OCI-M1 (cell line): ENCODE data around the gene TMEM221.

Experiments
- DNase-seq: peaks from one replicate; lab custom pipeline; 2025; lab: John Stamatoyannopoulos, UW

Gene TMEM221

DNA sequence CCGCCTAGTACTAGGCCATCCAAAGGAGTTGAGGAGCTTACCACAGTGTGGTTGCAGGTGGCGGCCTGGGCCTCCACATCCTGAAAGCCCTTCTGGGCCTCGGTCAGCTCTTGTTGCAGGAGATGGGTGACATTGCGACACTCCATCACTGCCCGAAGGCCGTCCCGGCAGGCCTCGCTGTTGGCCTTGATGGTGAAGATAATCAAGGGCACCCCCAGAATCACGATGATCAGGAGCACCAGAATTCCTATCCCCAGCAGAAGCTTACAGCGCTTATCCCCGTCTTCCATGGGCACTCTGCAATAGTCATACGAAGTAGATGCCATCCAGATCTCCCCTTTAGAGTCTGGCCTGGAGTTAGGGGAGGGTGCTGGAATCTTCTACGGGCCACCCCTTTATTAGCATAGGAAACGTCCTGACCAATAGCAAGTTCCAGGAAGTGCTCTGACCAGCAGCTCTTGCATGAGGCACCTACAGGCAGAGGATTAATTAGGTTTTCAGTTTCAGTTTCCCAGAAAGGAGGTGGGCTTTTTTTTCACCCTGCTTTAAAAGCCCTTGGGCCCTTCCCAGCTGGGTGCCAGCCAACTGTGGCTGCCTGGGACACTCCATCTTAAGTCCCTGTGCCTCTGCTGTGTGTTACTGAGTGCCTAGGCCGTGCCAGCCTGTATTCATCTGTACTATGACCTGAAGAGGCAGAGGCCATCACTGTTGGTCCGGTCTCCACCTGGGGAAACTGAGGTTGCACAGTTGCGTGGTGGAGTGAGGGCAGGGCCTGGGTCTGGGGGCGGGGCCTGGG lies 43.0 kb downstream of the TMEM221 start, which contains the start of gene BST2:
Gene BST2, minus strand, starts transcription at position 381 of the 796 bp plus-strand sequence. Its CDS starts 55 bp downstream, at position 326.
- peak; percentile 95 for DNase-seq

GRCh38 chr19:17404621-17405249 lies 43.7 kb downstream of the TMEM221 start:
- peak; percentile 43 for DNase-seq

- DNase-seq = peak; percentile 40
Measured at GRCh38 chr19:17404015-17404414, 44.5 kb downstream of the TMEM221 start.

DNA sequence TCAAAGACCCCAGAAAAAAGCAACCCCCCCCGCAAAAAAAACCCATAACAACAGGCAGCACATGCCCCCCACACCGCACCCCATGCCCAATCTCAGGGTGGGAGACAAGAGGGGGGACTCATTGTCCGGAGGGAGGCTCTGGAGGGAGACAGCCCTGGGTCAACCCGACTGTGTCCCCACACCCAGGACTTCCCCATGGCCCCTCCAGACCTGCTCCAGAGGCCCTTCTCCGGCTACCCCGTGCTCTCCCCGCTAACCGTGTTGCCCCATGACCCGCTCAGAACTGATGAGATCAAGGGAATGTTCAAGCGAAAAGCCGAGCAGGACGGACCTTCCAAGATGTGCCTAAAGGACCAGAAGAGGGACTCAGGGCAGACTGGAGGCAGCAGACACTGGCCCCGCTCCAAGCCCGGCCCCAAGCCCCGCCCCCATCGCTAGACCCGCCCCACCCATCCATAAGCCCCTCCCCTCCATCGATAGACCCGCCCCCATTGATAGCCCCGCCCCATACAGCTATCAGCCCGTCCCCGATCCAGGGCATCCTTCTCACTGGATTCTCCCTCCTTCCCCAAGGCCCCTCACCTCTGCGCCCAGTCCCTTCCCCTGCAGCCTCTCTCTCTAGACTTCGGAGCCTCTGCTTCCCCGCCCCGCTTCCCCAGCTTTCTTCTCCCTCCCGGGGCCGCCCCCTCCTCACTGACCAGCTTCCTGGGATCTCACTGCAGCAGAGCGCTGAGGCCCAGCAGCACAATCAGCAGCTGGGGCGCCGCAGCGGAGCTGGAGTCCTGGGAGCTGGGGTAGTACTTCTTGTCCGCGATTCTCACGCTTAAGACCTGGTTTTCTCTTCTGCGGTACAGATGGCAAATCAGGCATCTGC lies 45.2 kb downstream of the TMEM221 start:
- DNase-seq = peak; percentile 73

GRCh38 chr19:17401628-17402027 lies 46.8 kb downstream of the TMEM221 start:
- no peak for DNase-seq

DNA sequence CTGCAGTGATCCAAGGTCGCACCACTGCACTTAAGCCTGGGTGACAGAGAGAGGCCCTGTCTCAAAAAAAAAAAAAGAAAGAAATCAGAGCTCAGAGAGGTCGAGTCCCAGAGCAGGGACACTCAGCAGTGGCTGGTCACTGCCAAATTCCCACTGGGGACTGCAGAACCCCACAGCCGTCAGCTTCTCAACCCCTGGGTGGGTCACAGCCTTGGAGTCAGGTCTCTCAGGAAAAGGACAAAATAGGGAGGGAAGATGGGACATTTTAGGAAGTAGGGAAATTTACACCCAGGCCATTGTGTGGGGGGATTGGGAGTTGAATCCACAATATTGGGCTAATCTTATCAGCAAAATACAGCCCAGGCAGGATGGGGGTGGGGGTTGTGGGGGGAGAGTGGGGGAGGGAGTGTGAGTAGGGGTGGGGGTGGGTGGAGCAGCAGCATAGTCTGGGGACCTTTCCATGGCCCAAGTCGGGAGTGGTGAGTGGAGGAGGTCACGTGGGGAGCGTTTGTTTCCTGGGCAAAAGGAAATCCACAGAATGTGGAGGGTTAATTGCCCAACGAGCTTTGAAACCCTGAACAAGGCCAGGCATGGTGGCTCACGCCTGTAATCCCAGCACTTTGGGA lies 49.5 kb downstream of the TMEM221 start:
- DNase-seq = peak; percentile 12

DNA sequence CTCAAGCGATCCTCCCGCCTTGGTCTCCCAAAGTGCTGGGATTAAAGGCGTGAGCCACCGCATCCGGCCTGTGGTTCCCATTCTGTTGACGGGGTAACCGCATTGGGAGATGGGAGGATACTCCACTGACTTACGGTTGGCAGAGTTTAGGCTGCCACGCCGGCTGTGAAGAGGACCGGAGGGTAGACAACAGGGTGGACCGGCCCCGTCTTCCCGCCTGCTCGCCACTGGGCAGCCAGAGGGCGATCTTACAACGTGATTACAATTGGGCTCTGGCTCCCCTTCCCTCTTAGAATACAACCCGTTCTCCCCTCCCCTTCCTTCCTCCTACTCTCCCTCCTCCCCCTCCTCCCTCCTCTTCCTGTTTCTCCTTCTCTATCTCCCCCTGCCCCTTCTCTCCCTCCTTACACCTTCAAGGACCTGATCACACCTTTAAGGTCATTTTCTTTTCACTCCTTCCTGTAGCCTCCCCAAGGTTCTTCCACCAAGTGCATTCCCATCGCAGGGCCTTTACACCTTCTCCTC lies 53.5 kb downstream of the TMEM221 start:
- peak; percentile 91 for DNase-seq

DNA sequence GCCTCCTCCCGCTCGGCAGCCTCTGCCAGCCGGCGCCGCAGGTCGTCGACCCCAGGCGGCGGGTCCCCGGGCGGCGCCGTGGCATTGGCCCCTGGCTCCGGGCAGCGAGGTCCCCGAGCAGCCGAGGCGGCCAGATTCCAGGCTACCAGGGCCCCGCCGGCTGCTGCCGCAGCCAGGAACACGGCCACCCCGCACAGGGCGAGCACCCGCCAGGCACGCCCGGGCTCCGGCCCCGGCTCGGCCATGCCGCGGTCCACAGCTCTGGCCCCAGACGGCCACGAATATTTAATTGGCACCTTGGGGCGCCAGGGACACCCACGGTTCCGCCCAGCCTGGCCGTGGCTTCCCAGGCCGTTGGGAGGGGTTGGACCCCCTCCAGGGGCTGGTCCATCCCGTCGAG lies 54.6 kb downstream of the TMEM221 start, which contains the start of gene CCDC194:
Gene CCDC194, minus strand, starts transcription at position 283 of the 400 bp plus-strand sequence. Its CDS starts 38 bp downstream, at position 245.
- no peak for DNase-seq

- peak; percentile 75 for DNase-seq
Measured at GRCh38 chr19:17393002-17393401, 55.5 kb downstream of the TMEM221 start.

DNA sequence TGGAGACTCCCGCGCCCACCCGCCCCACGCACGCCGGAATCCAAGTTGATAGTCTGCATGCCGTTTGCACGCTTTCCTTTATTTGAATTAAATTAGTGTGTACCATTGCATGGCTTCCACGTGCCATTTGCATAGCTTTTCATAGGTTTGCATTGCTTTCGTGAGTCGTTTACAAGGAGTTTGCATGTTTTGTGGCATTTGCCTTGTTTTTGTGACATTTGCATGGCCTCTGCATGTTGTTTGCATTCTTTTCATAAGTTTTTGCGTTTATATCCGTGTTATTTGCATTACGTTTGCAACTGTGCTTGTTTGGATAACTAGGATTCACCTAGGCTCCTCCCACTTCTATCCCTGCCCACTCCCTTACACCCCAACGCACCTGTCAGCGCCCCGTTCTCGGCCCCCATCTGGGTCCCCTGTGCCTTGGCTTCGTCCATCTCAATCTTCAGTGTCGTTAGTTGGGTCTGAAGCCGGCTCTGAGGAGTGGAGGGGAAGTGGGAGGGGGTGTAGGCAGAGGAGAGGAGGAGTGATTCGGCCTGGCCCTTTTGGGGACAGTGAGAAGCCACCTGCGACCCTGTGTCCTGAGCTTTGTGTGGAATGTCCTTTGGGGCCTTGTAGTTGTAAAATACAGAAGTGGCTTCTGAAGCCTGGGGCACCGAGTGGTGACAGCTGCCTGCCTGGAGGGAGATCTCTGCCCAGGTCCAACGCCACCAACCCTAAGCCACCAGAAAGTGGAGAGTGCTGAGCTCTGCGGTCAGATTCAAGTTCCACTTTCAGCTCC lies 56.9 kb downstream of the TMEM221 start:
- DNase-seq = peak; percentile 43

DNA sequence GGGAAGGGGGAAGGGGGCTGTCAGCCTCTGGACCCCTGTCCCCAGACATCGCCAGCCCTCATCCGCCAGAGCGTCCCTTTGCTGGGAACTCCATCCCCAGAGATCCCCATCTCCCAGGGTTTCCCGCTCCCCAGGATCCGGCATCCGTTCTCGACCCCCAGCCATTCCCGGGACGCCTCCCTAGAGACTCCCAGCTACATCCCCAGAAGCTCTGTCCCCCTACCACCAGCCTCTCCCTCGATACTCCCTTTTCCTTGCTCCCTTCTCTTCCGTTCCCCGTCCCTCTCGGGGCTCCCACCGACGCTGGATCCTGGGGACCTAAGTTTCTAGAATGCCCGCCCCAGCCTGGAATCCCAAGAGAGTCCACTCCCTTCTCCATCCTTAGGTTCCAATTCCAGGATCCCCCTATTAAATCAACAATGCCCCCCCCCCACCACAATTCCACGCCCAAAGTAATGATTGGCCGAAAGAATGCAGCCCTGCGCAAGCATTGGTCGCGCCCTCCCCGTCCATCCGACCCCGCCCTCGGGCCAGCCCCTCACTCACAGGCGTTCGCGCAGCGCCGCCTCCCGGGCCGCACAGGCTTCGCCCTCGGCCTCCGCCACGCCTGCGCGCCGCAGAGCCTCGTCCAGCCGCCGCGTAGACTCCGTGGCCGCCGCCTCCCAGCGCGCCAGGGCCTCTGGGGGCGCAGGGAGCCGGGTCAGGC lies 57.6 kb downstream of the TMEM221 start:
- peak; percentile 94 for DNase-seq

- DNase-seq = no peak
Measured at GRCh38 chr19:17389957-17390664, 58.4 kb downstream of the TMEM221 start.

- DNase-seq = no peak
Measured at GRCh38 chr19:17389288-17389687, 59.2 kb downstream of the TMEM221 start.

DNA sequence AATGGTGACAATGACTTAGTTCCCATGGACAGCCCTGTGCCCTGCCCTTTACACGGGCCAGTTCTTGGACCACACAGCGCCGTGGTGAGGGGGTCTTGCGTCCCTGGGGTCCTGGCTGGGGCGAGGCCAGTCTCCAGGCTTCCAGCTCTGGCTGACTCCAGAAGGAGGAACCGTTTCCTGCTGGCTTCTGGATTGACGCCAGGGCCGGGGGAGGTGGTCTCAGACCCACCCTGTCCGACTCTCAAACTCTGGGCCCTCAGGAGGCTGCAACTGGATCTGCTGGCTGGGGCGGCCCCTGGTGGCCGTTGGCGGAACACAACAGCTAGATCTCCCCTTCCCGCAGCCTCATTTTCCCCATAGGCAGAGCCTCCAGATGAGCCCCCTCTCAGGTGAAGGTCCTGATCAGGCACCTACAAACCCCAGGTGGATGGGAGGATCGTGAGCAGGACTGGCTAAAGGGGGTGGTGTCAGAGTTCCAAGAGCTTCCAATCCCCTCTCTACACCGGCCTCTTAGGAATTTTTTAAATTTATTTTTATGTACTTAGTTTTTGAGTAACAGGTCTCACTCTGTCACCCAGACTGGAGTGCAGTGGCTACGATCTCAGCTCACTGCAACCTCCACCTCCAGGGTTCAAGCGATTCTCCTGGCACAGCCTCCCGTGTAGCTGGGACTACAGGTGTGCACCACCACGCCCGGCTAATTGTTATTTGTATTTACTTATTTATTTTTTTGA lies 62.4 kb downstream of the TMEM221 start:
- peak; percentile 71 for DNase-seq
